Activated T-cell treated with anti-CD3 and anti-CD28 coated beads for 24 hours (primary cell): ENCODE measurements around the gene RPS13.
"Not testable (repeated sequence)": the region's sequence is repeated elsewhere in the genome, so short reads cannot be mapped to it uniquely, and the experiment has no call there.

ENCODE experiments used
- DNase-seq: peaks from one replicate; pipeline ENCODE4 v3.0.0-alpha.2; 2020; ENCODE audit warnings: low read depth

RPS13 gene

GRCh38 chr11:17036666-17037658 is 40.5 kb downstream of the RPS13 start:
- no peak for DNase-seq

DNA sequence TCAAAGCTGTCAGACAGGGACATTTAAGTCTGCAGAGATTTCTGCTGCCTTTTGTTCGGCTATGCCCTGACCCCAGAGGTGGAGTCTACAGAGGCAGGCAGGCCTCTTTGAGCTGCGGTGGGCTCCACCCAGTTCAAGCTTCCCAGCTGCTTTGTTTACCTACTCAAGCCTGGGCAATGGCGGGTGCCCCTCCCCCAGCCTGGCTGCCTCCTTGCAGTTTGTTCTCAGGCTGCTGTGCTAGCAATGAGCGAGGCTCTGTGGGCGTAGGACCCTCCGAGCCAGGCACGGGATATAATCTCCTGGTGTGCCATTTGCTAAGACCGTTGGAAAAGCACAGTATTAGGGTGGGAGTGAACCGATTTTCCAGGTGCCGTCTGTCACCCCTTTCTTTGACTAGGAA is 43.4 kb downstream of the RPS13 start:
- DNase-seq: not testable (repeated sequence)

DNA sequence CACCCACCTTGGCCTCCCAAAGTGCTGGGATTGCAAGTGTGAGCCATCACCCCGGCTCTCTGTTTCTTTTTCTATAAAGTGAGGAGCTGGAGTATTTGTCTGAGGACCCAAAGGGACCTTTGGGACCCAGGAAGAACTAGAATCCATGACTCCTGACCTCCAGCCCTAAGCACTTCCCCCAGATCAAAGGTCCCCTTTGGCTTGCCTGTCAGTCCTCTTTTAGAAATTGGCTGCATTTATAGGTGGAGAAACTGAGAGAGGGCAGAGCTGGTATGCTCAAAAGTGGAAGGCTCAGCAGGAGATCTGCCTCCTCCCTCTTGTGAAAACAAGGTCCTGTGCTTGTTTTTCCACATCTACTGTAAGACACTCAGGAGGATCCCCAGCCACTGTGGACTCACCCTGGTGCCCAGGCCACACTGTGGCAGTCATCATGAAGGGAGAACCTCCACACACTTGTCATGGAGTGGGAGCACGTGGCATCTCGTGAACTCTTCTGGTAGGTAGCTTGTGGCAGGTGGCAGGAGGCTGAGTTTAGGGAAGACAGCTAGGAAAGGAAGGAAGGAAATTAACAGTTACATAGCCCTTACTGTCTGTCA is 50.9 kb downstream of the RPS13 start:
- no peak for DNase-seq

- DNase-seq: no peak
Observed at GRCh38 chr11:17024924-17025323, 52.5 kb downstream of the RPS13 start.
